HG02884 (cell line): ENCODE data around the gene ITGAV.

Source experiments
- ATAC-seq: cut with Tn5 transposase; IDR thresholded peaks from one replicate; pipeline ENCODE4 v1.9.1; 2021; ENCODE audit warnings: mild to moderate bottlenecking, moderate library complexity; ENCODE audit not compliant: unreplicated experiment

ITGAV gene

GRCh38 chr2:186612026-186612425 lies 22.2 kb downstream of the ITGAV start:
- ATAC-seq, result no peak

DNA sequence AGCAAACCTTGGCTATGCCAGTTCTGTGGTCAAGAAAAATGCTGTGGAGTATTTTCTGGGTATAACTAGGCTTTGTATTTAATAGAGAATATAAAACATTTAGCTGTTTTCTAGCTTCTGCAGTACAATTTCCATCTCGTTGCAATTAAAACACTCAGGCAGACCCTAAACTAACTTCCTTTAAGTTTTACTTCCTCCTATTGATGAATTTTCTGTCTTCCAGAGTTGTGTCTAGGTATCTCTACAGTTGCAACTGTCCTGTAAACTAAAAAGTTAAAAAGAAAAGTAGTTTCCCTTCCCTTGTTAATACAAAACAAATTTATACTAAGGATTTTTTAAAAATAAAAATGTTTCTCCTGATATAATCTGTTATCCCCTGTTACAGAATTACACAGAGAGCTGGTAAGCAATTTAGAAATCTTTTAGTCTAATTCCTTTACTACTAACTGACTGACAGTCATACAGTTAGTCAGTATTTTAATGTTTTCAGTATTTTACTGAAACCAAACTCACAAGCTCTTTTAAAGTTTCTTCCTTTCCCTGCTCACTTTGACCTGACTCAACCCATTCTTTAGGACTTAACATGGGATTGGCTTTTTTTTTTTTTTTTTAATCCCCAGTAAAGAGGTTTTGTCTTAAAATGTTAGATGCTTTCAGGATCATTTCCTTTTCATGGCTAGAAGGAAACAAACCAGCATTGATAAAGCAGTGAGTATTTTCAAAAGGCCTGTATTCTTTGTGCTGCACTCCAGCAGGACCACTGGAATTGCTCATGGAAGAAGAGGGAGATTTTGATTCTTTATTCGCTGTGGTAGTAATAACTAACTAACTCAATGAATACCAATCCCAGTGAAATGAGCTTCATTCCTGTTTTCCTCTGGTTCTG lies 22.9 kb downstream of the ITGAV start:
- no peak for ATAC-seq

GRCh38 chr2:186614373-186614772 lies 24.5 kb downstream of the ITGAV start:
- ATAC-seq, result no peak

DNA sequence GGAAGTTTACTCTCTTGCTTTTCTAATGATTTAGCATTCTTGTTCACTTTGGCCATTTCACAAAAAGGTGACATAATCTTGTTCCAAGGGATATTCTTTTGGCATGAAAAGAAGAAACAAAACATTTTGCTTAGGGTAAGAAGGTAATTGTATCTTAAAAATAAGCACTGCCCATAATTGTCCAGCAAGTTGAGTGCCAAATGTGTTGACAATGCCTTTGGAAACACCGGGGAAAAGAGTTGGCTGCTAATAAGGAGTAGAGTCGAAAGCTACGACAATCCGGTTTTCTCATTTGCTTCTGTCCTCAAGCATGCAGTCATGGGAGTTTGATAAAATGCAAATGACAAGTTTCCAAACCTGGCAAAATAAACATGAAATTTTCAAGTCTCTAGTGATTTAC lies 27.3 kb downstream of the ITGAV start:
- no peak for ATAC-seq

GRCh38 chr2:186617771-186618170 lies 27.9 kb downstream of the ITGAV start:
- ATAC-seq, result no peak

GRCh38 chr2:186618696-186619095 lies 28.8 kb downstream of the ITGAV start:
- no peak for ATAC-seq

DNA sequence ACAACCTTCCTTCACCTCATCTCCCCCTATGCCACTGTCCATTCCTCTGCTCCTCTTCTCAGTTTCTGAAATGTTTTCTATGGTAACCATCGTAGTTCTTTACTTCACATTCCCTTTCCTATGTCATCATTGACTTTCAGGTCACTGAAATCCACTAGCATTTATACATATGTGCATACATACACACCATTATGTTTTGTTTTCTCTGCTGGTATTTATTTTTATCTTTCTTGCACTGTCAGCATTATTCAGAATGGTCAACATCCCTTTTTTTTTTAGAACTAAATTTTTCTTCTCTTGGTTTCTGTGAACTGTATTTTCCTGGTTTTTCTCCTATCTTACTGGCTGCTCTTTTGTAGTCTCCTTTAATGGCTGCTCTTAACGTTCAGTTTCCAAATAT lies 33.2 kb downstream of the ITGAV start:
- ATAC-seq, result no peak

GRCh38 chr2:186624276-186624675 lies 34.4 kb downstream of the ITGAV start:
- ATAC-seq, result no peak

- ATAC-seq, result no peak
Measured at GRCh38 chr2:186629250-186629996, 39.6 kb downstream of the ITGAV start.

GRCh38 chr2:186632417-186632816 lies 42.6 kb downstream of the ITGAV start:
- ATAC-seq, result no peak

- no peak for ATAC-seq
Measured at GRCh38 chr2:186634701-186635100, 44.8 kb downstream of the ITGAV start.

DNA sequence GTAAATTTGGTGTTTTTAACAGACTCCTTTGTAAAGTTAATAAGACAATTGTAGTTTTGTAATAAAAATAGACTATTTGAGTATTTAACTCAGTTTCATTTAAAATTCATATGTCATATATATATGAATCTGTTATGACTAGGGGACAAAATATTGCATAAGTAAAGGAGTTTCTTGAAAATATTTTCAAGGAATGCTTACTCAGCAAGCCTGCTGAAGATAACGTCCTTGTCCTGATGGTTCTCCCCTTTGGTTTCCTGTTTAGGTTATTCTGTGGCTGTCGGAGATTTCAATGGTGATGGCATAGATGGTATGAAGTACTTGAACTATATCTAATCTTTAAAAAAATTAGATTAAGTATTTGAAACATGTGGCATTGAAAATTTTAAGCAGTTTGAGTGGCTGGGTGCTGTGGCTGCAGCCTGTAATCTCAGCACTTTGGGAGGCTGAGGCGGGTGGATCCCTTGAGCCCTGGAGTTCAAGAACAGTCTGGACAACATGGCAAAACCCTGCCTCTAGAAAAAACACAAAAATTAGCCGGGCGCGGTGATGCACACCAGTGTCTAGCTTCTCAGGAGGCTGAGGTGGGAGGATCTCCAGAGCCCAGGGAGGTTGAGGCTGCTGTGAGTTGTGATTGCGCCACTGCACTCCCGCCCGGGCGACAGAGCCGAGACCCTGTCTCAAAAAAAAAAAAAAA lies 47.1 kb downstream of the ITGAV start:
- ATAC-seq, result no peak

DNA sequence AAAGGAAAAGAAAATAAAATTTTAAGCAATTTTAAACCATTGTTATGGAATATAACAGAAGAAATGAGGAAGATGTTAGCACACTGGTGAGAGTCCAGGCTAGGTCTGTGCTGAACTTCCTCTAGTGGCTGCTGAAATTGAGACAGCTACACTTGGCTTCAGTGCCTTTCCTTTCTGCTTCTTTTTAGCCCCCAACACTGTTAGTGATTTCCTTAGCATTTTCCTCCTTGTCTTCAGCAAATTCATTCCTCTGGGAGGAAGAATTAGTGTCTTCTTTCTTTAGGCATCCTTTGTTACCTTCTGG lies 47.6 kb downstream of the ITGAV start:
- ATAC-seq, result no peak

GRCh38 chr2:186639939-186640338 lies 50.1 kb downstream of the ITGAV start:
- peak; percentile 63 for ATAC-seq

- ATAC-seq, result no peak
Measured at GRCh38 chr2:186641132-186641806, 51.4 kb downstream of the ITGAV start.

- peak; percentile 70 for ATAC-seq
Measured at GRCh38 chr2:186641807-186642321, 52.0 kb downstream of the ITGAV start.

GRCh38 chr2:186644791-186645190 lies 54.9 kb downstream of the ITGAV start:
- no peak for ATAC-seq

DNA sequence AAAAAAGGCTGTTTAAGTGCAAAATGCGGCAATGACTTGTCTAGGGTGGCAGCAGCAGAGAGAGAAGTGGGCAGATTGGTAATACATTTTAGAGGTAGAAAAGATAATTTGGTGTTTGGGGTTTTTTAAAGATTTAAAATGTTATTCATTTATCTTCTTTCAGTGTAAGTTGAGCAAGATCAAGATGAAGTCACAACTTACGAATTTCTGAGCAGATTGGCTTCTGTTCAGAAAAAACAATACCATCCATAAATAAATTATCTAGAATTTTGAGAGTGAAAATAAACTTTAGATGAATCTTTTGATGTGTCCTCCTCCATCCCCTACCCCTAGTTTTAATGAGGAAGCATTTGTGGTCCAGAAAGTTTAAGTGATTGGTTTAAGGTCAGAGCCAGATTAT lies 56.1 kb downstream of the ITGAV start:
- ATAC-seq, result no peak

- no peak for ATAC-seq
Measured at GRCh38 chr2:186648130-186648529, 58.3 kb downstream of the ITGAV start.

GRCh38 chr2:186653511-186653910 lies 63.7 kb downstream of the ITGAV start:
- ATAC-seq, result no peak

GRCh38 chr2:186659383-186659782 lies 69.5 kb downstream of the ITGAV start:
- no peak for ATAC-seq
